Sciatic nerve (tissue), 2 donors: Measurements from ENCODE around the gene IL11RA. TPM values are rescaled to one million over a fixed set of nuclear protein-coding genes. Genes with fewer than 3 reads are reported as not detected.

Source experiments
- ATAC-seq: fragments of 200-7000 bp; cut with Tn5 transposase; one replicate; pipeline ENCODE4 v1.9.1; 2020; ENCODE audit warnings: mild to moderate bottlenecking, moderate library complexity
- DNase-seq: peaks from one replicate; pipeline ENCODE4 v3.0.0-alpha.2; 2020; ENCODE audit warnings: low spot score
- intact Hi-C: fragments of 100-400 bp; cut with DNase I; formaldehyde crosslinking; loops from one replicate; pipeline ENCODE4 v1.14.2; 2022
- total RNA-seq: library from RNA; stranded (reverse); fragmentation: NEBNext Ultra II Directional; extraction: Animal tissue kit (Norgen Biotek cat#: 25700); gene quantifications from one replicate; pipeline ENCODE4 v1.2.1, GENCODE V29; 2021
- donor health status: DM: no; HTN: no; CAD: no.
- donor health status: DM: no; HTN: no; CAD: no.

The IL11RA gene
- 31.3 TPM for total RNA-seq

DNA sequence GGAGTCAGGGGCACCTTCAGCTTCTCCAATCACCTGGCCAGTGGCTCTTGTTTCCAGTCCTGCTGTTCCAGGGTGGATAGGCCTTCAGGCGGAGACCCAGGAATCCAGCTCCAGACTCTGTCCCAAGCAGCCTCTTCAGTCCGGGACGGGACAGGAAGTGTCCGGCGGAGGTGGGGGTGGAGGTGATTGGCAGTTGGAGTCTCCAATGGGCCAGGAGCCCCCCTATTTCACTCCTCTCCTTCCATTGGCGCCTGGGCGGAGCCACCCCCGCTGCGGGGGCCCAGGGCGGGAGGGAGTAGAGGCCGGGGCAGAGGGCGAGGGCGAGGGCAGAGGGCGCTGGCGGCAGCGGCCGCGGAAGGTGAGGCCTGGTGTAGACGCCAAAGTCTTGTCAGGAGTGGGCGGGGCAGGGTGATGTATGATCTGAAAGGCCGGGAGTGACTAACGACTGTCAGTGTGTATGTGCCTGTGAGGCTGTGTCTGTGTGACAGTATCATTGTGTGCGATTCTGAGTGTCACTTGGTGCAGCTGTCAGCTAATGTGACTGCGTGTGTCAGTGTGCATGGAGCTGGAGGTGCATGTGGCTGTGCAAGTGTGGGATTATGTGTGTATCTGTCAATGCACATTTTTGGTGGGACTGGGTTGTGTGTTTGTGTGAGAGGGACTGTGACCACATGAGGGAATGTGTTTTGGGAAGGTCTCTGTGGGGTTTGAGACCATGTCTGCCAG is at the start of gene IL11RA:
IL11RA (plus strand) TSS at position 310 of the 726 bp plus-strand sequence. CDS start 3,033 bp downstream, outside the sequence.
- ATAC-seq, result peak; percentile 88
- DNase-seq, result peak; percentile 91
- intact Hi-C loops, result no loop called here

DNA sequence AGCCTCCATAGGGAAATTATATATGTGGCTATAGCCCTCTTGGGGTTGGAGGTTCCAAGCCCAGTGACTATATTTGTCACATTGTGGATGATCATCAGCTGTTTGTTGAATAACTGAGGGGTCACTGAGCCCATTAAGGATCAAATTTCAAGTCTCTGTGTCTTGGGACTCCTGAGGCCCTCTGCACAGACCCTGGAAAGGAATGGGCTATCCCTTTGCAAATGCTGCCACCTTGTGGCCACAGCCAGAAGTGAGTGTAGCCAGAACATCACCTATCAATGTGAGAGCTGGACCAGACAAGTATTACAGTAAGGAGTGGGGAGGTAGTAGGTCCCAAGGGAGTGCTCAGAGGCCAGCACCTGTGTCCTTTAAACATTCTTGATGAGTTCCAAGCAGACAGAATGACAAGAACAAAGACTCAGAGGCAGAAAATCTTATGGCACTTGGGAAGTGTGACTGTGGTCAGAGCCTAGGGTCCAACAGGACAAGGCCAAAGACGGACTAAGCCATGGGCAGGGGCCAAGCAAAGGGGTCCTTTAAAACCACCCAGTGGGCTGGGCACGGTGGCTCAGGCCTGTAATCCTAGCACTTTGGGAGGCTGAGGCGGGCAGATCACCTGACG is 48.3 kb upstream of the IL11RA start:
- ATAC-seq, result peak; percentile 91
- intact Hi-C loops, result no loop called here
- peak; percentile 93 for DNase-seq

DNA sequence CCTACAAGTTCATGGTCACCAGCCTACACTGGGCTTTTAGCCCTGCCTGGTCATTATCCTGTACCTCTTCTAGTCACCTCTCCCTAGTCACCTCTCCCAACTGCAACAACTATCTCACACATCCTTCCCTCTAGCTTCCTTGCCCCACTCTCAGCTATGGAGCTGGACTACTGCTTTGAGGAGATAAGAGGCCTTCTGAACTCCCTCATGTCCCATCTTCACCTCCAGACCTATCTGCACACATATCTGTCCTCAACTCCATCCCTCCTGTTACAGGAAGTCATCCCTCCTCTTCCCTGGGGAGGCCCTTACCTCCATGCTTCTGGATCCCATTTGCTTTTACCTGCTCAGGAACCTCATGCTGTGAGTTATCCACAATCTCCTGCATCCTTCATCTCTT is 45.8 kb upstream of the IL11RA start:
- intact Hi-C loops, result no loop called here
- no peak for ATAC-seq
- no peak for DNase-seq

DNA sequence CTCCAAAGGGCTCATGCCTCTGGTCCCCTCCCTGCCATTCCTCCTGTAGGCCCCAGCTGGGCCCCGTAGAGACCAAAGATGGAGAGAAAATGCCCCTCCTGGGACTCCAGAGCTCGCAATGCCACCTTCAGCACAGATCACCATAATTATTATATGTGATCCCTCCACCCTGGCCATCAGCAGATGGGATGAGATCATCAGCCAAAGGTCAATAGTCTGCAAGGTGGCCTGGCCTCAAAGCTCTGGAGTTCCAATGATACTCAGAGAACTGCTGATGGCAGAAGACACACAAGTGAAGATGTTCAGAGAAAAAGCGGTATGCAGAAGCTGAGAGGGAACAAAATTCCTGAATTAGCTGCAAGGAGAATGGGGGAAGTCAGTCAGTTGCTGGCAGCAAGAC is 45.1 kb upstream of the IL11RA start:
- ATAC-seq (no peak), DNase-seq (no peak)
- intact Hi-C loops, result no loop called here

DNA sequence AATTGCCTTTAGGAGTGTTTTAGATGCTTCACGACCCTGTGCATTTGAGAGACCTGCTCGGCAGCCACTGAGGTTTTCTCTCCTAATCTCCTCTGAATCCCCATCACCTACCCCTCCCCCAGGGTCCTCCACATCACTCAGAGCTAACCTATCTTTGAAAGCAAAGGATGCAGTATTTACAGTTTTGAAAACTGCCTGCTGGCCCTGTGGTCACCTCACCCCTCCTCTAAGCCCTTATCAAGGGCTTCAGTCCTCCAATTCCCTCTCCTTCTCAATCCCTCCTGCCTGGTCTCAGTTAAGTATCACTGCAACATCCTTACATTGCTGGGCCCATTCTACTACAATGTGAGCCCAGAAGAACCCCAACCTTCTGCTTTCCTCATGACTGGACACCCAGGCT is 44.7 kb upstream of the IL11RA start:
- DNase-seq (no peak), ATAC-seq (no peak)
- intact Hi-C loops, result no loop called here

DNA sequence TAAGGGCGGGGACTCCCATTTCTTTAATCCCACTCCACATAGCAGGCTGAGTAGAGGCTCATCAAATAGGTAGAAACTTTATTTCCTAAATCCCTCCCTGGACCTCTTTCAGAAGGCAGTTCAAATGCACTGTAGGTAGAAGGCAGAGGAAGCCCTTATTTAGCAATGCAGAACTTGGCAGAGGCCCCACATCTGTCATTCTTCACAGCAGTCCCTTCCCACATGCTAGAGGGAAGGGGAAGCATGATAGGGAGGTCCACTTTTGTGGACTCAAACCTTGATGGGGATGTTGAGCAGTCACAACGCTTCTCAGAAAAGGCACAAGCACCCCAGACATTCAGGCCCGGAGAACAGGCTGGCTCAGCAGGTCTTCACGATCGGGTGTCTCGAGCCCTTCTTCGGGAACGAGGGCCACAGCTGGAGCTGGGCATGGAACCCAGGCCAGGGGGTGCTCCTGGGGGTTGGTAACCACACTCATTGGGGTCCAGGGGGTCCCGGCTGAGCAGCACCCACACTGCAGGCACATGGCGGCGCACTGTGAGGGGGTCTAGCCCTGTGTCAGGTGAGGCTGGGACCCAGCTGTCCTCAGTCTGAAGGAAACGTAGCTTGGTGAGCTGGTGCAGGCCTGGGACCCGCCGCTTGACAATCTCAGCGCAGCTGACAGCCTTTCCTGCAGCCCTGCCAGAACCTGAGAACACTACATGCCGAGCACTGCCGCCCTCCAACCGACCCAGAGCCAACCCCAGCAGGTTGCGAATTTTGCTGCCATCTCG is 41.4 kb upstream of the IL11RA start:
- DNase-seq (no peak), ATAC-seq (no peak)
- intact Hi-C loops, result no loop called here

DNA sequence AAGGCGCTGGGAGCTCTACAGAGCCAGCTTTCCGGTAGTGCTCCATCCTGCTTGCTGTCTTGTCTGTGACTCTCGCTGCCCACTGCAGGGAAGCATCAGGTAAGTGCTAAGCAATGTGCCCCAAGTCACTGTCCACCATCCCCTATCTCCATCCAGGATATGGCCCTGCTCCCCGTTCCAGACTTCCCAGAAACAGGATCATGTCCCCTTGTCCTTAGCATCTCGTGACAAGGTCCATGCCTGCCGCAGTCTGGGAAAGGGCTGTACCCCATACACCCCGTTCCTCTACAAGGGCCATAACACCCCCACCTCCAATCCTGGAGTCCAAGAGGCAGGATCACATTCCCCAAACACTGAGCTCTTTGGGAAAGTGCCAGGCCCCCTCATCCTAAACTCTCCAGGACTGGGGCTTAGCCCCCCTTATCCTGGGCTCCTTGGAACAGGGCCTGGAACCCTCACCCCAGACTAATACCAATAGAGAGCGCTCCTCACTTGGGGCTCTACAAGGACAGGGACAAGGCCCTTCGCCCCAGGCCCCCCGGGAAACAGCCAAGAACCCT is 40.7 kb upstream of the IL11RA start:
- intact Hi-C loops, result no loop called here
- ATAC-seq (peak; percentile 18), DNase-seq (no peak)

DNA sequence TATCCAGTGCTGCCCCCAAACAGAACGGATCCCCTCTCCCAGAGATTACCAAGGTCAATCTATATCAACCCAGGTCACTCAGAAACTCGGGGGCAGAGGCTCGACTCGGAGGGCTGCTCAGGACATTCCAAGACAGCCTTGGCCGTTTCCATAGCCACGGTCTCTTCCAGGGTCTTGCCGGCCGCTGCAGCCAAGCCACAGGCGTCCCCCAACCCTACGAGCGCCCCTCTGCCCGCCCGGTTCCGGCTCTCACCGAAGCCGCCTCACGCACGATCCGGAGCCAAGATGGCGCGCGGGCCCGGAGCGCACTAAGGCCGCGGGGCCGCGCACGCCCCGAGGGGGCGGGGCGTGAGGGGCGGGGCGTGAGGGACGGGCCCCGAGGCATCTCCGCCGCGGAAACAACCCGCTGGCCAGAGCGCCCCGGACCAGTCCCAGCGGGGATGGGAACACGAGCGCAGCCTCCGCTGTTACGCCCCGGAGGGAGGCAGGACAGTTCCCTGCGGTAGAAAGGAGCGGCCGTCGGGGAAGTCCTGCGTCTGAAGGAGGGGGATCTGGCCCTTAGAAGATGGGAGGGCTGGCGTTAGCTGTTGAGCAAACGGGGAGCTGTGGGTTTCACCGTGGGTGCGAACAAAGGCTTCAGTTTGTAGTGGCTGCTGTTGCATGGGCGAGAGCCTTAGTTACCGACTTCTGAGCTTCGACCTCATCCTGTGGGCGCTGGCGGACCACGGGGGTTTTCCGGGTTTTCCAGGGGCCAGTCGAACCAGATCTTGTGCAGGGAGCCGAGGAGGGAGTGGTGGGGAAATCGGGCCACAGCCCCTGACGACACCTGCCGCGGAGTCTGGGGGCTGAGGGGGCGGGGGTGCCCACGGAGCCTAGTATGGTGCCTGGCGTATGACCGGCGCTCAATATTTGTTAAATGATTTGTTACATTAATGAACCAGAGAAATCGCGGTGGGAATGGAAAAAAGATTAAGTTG is 39.9 kb upstream of the IL11RA start, which contains the start of gene RPP25L:
RPP25L (minus strand) TSS at position 287 of the 977 bp plus-strand sequence. CDS start 801 bp downstream, outside the sequence.
- intact Hi-C loops, result loop anchor here (2.0 kb wide), 1 partner anchor 17 kb away; the partner anchor contains the start of gene ARID3C
- DNase-seq (peak; percentile 92), ATAC-seq (peak; percentile 97)

DNA sequence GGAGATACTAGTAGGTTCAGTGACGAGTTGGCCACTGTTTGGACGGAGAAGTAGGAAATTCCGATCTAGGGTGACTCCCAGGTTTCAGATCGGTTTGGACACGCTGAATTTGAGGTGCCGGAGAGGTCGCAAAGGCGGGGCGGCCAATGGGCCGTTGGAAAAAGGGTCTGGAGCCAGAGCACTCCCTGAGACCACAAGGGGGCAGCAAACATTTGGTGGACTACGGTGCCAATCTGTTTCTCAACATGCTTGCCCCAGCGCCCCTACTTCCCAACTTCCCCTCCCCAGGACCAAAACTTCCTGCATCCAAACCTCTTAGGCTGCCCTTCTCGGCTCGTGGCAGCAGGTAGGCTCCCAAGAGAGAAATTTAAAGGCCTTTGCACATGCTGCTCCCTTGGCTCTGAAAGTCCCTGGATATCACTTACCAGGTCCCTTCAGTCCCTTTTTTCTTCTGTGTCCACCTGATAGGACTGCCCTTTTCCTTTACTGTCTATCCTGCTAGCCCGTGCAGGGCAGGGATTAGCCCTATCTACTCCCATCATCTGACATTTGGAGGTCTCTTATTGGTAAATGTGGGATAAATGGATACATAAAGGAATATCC is 39.1 kb upstream of the IL11RA start:
- DNase-seq, result peak; percentile 88
- intact Hi-C loops, result loop anchor here (2.0 kb wide), 1 partner anchor 16 kb away; the partner anchor contains the start of gene ARID3C

DNA sequence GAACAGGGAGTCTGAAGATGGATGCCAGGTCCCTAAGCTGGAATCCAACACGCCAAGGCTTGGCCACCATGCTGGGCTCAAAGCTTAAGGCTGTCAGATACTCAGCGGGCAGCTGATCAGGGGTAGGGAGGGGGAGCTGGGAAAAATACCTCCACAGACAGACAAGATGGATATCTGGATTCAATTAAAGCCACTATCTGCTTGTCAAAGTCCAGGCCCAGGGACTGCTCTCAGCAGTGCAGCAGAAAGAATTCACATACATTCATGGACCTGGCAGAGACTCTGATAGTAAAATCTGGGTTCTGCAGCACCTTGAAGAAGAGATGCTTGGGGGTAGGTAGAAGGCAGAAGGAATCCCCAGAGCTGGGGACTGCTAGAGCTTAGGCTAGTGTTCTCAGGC is 36.9 kb upstream of the IL11RA start:
- no peak for DNase-seq
- intact Hi-C loops, result no loop called here
- ATAC-seq, result no peak

More for the DNA sequence above, 39.1 kb upstream of the IL11RA start:
- peak; percentile 87 for ATAC-seq

DNA sequence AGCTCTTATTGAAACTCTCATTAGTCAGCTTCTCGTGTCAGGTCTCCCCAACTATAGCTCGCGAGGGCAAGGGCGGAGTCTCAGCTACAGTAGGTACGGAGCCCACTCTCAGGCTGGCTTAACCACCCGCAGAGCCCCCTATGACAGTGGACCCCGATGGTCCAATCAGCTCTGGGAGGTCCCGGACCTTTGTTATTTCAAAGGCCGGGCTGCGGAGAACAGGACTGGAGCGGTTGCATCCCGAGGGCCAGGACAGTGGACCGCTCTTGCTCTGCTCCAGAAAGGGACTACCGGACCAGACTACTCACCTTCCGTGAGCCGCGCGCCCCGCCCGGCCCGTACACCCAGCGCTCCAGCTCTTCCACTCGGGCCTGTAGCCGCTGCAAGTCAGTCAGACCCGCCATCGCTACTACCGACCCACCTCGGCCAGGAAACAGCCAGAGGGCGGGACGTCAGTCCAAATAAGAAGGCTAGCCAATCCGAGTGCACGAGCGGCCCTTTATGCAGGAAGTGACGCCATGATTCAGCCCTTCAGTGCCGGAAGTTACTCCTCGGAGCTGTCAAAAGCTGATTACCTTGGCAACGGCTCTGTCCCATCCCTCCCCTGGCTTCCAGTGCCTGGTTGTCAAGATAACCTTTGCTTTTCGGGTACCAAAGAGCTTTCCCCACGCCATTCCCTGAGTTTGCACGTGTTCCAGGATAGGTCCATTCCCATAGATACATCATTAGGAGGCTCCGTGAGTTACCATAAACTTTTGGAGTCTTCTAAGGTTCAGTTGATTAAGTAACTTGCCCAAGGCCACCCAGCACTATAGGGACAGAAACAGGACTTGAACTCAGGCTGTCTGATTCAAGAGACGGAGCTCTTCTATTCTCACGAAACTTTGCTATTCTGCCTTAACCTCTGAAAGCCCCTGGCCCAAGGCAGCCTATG is 31.7 kb upstream of the IL11RA start, which contains the start of gene DCTN3:
DCTN3 (minus strand) TSS at position 435 of the 934 bp plus-strand sequence; CDS start at position 404, 31 bp downstream.
- intact Hi-C loops, result no loop called here
- peak; percentile 98 for ATAC-seq

DNA sequence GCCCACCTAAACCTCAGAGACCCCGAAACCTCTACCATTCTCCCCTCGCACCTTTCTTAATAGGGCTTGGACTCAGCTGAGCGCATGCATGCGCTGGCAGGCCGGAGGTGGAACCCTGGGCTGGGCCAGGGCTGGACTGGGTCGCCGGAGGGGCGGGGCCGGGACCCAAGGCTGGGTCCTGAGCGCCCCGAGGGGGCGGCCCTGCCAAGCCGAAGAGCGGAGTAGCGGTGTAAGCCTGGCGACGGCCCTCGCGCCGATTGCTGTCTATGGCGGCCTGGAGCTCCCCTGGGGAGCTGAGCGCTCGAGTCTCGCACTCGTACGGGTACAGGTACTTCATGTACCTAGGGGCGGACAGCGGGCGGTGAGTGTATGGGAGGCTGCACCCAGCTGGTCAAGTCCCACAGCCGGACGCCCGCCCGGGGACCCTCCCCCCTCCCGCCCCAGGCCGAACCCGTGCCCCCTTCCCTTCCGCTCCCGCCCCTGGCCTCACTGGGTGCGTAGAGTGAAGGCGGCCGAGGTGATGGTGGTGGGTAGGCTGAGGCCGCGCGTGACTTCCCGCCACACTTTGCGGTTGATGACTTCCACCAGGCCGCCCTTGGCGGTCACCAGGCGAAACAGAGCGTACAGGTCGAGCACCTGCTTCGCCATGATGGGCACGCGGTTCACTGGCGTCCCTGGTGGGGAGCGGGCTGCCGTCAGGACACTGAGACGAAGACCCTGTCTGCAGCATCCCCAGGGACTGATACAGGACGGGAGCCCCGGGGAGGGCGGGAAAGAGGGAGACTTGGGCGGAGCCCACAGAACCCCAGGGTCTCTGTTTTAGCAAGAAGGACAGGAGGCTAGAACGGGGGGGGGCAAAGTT is 28.4 kb upstream of the IL11RA start:
- intact Hi-C loops, result no loop called here
- DNase-seq (no peak), ATAC-seq (no peak)

More for the DNA sequence above, 31.7 kb upstream of the IL11RA start, which contains the start of gene DCTN3:
- peak; percentile 94 for DNase-seq

DNA sequence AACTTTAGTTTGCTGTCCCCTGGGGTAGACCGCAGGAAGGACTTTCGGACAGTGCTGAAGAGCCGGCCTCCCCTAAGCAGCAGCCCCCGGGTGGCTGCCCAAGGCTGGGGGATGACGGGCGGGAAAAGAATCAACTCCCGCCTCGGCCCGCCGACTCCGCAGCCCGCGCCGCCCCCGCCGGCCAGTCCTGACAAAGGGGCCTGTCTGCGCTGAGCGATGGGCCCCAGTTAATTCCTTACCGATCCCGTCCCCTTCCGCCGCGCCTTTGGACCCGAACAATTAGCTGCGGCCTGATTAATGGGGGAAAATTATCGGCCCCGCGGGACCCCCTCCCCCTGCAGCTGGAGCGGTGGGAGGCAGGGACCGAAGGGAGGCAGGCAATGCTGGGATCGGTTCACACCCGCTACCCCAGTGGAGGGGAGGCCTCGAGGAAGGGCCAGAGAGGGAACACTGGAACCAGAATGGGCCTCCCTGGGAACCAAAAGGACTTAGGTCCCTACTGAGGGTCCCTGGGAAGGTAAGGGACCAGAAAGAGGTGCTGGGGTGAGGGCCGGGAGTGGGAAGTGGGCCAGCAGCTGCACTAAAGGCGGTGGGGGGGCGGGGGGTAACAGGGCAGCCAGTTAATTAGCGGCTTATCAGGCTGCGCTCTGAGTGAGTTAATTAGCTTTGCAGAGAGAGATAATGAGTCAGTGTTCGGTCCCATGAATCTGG is 27.4 kb upstream of the IL11RA start:
- intact Hi-C loops, result no loop called here
- ATAC-seq (no peak), DNase-seq (no peak)

DNA sequence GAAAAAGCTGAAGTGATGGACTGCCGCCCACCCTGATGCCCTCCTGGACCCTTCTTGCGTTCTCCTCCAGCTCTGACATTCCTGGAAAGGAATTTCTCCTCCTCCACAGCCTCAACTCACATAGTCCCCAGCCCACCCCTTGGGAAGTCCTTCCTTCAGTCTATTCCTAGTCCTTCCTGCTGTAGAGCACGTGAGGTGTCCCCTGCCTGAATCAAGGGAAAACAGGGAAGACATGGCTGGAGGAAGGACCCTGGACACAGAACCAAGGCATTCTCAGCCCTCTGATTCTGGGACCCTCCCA is 26.8 kb upstream of the IL11RA start:
- intact Hi-C loops, result no loop called here
- no peak for DNase-seq
- ATAC-seq, result no peak
